ENCODE measurements around the gene MYO1C.
"Not testable (repeated sequence)": the region's sequence is repeated elsewhere in the genome, so short reads cannot be mapped to it uniquely, and the experiment has no call there.

MYO1C gene

DNA sequence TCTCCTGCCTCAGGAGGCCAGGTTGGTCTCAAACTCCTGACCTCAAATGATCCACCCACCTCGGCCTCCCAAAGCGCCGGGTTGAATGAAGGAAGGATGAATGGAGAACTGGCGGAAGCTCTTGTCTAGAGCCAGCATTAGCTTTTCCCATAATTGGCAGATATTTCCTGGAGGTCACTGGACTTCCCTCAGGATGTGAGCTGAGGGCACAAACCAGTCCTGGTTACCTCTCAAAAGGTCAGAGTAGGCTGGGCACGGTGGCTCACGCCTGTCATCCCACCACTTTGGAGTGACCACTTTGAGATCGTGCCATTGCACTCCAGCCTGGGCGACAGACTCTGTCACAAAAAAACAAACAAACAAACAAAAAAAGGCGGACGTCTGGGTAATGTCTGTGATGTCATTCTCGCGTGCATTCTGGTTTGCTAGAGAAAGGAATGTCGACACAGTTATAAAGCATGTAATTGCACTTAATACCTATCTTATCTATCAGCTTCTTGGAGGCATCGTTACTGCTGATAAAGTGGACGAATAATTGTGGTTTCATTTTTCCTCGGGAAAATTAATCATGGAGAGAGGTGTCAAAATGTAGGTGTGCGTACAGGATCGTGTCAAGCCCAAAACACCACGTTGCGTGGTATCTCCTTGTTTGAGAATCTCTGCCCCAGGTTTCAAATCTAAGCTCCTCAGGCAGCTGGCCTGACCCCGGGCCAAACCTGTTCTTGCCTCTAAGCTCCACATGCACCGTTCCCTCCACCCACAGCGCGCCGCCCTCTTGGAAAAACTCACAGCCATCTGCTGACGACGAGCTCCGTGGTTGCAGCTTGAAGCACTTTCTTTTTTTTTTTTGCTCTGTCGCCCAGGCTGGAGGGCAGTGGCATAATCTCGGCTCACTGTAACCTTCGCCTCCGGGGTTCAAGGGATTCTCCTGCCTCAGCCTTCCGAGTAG, 30.0 kb downstream of the MYO1C start:
- DNase-seq (ENCODE audit: low read depth in 2 of 2) = no peak

DNA sequence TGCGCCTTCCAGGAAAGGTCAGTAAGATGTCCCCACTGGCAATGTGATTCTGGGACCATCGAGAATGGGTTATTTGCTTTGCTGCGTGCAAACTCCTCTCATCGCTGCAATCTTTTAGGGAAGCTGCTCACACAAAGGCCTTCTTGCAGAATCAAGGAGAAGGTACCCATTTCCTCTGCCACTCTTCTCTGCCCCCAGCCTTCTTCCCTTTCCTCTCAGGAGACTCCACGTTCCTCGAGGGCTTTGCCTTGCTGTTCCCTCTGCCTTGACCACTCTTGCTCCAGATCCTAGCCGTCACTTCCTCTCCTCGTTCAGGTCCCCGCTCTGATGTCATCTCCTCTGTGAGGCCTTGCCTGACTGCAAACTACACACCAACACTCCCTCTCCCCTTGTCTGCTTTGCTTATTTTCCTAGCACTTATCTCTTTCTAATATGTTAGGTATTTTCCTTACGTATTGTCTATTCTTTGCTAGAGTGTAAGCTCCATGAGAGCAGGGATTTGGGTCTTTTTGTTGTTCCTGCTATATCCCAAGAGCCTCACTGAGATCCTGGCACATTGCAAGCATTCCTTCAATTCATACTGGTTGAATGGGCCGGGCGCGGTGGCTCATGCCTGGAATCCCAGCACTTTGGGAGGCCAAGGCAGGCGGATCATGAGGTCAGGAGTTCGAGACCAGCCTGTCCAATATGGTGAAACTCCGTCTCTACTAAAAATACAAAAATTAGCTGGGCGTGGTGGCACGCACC, 31.1 kb downstream of the MYO1C start:
- no peak for DNase-seq (ENCODE audit: low read depth in 2 of 2)

DNA sequence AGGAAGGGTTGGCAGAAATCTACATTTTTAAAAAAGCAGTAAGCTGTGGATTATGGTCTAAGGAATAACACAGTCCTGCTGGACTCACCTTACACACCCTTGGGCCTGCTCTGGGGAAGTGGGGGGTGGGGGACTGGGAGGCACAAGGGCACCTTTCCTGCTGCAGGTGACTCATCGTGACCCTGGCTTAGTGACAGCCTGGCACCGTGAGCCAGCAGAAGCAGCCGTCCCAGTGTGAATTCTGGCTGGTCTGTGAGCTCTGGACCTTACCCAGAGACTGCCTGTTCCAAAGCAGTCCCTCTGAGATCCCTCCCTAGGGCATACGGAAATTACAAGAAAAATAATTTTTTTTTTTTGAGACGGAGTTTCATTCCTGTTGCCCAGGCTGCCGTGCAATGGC, 32.3 kb downstream of the MYO1C start:
- DNase-seq (ENCODE audit: low read depth in 2 of 2) = no peak

DNA sequence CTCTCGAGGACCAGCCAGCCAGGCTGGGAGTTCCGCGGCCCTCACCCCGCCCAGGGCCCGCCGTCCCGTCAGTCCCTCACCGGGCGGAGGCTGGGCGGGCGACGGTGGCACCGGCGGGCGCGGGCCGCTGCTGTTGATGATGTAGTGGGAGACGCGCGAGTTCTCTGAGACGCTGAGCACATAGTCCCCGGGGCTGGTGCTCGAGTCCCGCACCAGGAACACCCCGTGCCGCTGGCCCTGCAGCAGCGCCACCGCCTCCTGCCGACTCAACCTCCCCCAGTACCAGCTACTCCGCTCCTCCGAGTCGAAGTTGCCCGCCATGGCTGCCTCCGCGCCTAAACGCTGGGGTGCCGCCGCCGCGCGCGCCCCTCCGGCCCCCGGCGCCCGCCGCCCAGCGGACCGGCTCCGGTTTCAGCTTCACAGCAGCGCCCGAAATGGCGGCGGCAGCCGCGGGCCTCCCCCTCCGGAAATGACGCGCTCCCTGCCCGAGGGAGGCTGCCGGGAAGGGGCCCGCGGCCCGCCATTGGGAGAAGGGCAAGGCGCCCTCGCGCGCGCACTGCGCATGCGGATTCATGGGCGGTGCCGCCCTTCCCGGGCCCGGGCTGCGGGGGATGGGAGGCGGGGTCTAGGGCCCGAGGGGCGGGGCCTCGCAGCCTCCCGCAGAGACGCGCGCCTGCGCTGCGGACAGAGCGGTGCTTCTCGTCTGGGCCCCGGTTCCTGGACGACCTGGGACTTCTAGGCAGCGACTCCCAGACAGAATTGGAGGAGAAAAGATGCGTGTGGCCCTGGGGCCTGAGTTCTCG, 36.5 kb downstream of the MYO1C start, which contains the start of gene CRK:
CRK (minus strand) TSS at position 436 of the 803 bp plus-strand sequence; CDS start at position 321, 115 bp downstream.
- DNase-seq (ENCODE audit: low read depth in 2 of 2) = peak; percentile 97 to 98

DNA sequence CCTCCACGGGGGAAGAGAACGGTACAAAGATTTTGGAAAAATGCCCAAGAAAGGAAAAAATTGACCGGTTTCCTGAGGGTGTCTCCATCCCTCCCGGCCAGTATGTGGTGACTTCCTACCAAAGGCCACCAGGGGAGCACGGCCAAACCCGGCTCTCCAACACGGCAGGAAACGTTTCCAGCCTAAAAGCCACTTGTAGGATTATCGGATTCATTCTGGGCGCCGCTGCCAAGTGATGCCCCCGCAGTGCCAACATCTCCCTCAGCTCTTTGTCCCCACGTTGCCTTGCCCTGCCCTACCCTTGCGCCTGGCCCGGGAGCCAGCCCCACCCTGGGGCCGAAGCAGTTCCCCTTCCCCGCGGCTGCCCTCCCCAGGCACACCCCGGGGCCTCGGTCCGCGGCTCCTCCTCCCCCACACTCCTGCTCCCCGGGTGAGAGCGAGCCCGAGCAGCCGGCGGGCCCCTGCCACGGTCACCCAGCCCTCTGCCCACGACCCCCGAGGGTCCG, 37.1 kb downstream of the MYO1C start:
- DNase-seq (ENCODE audit: low read depth in 2 of 2) = peak; percentile 26 to 37

DNA sequence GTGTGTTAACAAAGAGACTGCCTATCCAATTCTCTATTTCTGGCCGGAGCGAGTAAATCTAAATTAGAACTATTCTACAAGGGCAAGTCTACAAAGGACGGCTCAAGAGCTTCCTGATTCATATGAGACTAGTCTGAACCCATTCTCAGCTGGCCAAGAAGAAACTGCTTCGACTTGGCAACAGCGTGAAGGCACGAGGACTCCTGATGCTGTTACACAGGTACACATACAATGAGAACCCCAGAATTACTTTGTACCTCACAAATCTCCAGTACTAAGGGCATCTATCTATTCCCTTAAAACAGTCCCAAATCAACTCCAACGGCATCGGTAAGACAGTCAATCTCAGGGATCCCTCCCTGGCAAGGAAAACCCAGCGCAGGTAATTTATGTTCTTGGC, 37.9 kb downstream of the MYO1C start:
- no peak for DNase-seq (ENCODE audit: low read depth in 2 of 2)

DNA sequence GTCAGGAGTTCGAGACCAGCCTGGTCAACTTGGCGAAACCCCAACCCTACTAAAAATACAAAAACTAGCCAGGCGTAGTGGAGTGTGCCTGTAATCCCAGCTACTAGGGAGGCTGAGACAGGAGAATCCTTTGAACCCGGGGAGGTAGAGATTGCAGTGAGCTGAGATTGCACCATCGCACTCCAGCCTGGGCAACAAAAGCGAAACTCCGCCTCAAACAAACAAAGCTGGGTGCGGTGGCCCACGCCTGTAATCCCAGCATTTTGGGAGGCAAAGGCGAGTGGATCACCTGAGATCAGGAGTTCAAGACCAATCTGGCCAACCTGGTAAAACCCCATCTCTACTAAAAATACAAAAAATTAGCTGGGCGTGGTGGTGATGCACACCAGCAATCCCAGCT, 38.8 kb downstream of the MYO1C start:
- not testable (repeated sequence) for DNase-seq (ENCODE audit: low read depth in 2 of 2)

DNA sequence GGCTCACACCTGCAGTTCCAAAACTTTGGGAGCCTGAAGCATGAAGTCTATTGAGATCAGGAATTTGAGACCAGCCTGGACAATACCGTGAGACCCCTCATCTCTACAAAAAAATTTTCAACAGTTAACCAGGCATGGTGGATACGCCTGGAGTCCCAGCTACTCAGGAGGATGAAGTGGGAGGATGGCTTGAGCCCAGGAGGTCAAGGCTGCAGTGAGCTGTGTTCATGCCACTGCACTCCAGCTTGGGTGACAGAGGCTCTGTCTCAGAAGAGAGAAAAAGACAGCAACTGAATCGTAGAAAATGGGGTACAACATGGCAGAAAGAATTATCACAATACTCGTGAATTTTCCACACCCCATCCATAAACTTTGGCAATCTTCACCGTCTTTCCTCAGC, 39.6 kb downstream of the MYO1C start:
- DNase-seq (ENCODE audit: low read depth in 2 of 2) = no peak

DNA sequence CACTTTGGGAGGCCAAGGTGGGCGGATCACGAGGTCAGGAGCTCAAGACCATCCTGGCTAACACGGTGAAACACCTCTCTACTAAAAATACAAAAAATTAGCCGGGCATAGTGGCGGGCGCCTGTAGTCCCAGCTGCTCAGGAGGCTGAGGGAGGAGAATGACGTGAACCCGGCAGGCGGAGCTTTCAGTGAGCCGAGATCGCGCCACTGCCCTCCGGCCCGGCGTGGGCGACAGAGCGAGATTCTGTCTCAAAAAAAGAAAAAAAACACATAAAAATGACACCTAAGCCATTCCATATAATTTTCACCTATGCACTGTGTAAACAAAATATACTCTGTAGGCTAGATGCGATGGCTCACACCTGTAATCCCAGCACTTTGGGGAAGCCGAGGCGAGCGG, 42.2 kb downstream of the MYO1C start:
- not testable (repeated sequence) for DNase-seq (ENCODE audit: low read depth in 2 of 2)

DNA sequence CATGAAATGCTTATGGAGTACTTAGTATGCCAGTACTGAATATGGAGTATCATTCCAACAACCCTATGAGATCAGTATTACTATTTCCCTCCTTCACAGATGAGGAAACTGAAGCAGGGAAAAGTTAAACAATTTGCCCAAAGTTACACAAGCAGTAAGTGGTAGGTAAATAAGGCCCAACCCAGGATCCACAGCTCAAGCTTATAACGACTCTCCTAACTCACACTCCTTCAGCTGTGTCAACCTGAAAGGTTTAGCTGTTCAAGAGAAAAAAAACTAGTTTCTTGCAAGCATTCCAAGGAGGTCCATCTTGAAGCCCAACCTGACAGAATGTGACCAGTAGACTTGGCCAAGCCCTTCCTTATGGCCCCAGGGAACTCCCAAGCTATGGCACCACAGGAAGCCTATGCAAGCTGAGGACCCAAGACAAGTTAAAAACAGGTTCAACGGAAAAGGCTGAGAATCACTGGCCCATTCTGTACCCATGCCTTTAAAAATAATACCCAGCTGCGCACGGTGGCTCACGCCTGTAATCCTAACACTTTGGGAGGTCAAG, 43.0 kb downstream of the MYO1C start:
- DNase-seq (ENCODE audit: low read depth in 2 of 2) = no peak

DNA sequence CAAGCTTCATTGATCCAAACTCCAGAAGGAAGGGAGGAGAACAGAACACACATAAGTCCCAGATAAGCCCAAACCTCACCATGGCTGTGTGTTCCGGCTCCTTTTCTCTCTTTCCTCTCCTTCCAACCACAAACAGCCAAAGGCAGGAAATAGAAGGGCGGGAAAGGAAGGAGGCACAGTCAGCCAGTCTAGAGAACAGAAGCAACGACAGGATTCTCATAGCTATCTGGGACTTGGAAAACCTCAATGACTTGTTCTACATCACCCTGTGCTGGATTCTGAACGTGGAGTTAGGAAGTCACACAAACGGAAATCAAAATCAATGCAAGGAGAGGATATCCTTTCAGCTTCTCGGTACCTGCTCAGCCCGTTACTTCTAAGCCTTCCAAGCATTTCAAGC, 45.4 kb downstream of the MYO1C start:
- no peak for DNase-seq (ENCODE audit: low read depth in 2 of 2)

DNA sequence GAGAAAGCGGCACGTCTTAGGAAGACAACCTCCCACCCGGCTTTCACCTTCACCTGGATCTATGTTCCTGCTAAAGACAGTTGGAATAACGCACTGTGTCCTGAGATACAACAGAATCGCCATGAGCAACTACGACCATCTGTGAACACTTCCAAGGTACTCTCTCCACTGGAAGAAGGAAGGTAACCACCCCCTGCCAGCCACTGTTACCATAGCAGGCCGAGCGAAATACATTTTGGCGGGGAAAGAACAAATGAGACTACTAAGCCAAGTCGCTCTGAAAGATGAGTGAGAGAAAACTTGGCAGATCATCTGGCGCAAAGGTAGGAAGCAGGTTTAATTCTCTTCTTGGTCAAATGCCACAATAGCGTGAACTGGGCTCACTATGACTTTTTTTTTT, 46.3 kb downstream of the MYO1C start:
- no peak for DNase-seq (ENCODE audit: low read depth in 2 of 2)

DNA sequence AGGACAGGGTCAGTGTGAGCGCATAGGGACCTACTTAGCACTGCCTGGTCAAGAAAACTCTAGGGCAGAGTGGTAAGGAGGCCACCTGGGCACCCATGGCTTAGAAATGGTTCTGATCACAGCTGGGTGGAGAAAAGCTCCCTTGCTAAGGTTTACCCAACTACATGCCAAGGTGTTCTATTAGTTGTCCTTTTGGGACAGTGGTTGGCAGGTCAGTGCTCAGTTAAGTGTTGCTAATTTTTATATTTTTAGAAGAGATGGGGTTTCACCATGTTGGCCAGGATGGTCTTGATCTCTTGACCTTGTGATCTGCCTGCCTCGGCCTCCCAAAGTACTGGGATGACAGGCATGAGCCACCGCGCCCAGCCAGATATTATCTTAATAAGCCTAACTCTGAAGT, 46.8 kb downstream of the MYO1C start:
- not testable (repeated sequence) for DNase-seq (ENCODE audit: low read depth in 2 of 2)

DNA sequence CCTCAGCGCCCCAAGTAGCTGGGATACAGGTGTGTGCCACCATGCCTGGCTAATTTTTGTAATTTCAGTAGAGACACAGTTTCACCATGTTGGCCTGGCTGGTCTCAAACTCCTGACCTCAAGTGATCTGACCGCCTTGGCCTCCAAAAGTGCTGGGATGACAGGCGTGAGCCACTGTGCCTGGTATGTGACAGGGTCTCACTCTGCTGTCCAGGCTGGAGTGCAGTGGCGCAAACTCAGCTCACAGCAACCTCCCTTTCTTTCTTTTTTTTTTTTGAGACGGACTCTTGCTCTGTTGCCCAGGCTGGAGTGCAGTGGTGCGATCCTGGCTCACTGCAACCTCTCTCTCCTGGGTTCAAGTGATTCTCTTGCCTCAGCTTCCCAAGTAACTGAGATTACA, 49.8 kb downstream of the MYO1C start:
- not testable (repeated sequence) for DNase-seq (ENCODE audit: low read depth in 2 of 2)

DNA sequence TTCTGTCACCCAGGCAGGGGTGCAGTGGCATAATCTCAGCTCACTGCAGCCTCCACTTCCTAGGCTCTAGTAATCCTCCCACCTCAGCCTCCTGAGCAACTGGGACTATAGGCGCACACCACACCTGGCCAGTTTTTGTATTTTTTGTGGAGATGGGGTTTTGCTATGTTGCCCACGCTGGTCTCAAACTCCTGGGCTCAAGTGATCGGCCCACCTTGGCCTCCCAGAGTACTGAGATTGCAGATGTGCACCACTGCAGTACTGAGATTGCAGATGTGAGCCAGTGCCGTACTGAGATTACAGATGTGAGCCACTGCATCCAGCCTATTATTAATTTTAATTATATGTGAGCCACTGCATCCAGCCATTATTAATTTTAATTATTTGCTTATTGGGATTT, 50.3 kb downstream of the MYO1C start:
- no peak for DNase-seq (ENCODE audit: low read depth in 2 of 2)

DNA sequence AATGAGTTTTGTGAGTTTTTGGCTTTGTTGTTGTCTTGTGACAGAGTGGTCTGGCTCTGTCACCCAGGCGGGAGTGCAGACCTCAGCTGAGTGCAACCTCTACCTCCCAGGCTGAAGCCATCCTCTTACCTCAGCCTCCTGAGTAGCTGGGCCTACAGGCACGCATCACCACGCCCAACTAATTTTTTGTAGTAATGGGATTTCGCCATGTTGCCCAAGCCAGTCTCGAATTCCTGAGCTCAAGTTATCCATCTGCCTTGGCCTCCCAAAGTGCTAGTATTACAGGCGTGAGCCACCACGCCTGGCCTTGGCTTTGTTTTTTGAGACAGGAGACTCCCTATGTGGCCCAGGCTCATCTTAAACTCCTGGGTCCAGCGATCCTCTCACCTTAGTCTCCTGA, 51.6 kb downstream of the MYO1C start:
- no peak for DNase-seq (ENCODE audit: low read depth in 2 of 2)

DNA sequence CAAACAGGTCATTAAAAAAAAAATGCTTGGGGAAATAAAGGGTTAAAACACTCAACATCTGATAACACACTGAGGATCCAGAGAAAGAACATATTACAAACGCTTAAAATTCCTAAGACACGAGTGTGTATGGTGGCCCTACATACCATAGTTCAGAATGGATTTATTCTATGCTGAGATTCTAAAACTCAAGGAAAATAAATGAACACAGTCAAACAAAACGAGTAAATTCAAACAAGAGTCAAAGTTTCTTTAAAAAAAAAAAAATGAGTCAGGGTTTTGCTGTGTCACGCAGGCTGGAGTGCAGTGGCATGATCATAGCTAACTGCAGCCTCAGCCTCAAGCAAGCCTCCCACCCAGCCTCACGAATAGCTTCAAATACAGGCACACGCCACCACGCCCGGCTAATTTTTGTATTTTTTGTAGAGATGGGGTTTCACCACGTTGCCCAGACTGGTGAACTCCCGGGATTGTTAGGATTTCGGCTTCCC, 53.8 kb downstream of the MYO1C start:
- DNase-seq (ENCODE audit: low read depth in 2 of 2) = no peak

DNA sequence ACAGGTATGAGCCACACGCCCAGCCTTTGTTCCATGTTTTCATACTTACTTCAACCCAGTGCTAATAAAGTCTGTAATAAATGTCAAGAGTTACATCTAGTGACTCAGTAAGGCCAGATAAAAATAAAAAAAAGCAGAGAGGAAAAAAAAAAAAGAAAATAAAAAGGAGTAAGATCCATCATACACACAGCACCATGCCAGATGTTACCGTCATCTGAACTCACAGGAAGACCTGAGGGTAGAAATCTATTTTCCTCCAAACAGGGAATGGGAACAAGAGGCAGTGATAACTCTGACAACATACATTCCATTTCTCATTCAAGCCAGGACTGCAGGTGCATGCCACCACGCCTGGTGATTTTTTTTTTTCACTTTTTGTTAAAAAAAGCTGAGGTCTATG, 57.2 kb downstream of the MYO1C start:
- no peak for DNase-seq (ENCODE audit: low read depth in 2 of 2)

DNA sequence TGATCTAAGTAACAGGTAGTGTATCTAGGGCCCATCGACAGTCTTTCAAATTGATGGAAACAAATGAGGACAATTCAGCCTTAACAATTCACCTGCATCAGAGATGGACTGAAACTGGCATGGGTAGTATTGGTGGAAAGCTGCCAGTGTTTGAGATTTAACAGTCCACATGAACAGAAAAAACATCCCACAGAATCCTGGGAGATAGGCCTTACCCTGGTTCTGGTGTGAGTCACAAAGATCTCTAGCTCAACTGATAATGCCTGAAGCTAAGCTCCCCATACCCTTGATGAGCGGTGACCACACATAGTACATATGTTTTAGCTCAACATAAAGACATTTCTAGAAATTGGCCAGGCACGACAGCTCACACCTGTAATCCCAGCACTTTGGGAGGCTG, 58.3 kb downstream of the MYO1C start:
- no peak for DNase-seq (ENCODE audit: low read depth in 2 of 2)

DNA sequence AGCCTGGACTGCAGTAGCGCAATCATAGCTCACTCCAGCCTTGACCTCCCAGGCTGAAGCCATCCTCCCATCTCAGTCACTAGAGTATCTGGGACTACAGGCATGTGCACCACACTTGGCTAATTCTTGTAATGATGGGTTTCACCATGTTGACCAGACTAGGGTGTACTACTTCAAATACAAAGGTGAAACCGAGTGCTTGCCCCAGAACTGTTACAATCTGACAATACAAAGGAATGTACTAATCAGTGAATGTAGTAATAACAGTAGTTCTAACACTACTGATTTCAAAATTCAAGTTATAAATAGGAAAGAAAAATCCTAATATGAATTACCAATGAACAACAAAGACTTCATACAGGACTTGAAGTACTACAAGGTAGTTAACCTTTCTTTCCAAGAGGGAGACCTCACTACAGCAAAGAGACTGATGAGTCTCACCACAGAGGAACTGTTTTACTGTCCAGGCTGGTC, 60.8 kb downstream of the MYO1C start:
- DNase-seq (ENCODE audit: low read depth in 2 of 2) = no peak

DNA sequence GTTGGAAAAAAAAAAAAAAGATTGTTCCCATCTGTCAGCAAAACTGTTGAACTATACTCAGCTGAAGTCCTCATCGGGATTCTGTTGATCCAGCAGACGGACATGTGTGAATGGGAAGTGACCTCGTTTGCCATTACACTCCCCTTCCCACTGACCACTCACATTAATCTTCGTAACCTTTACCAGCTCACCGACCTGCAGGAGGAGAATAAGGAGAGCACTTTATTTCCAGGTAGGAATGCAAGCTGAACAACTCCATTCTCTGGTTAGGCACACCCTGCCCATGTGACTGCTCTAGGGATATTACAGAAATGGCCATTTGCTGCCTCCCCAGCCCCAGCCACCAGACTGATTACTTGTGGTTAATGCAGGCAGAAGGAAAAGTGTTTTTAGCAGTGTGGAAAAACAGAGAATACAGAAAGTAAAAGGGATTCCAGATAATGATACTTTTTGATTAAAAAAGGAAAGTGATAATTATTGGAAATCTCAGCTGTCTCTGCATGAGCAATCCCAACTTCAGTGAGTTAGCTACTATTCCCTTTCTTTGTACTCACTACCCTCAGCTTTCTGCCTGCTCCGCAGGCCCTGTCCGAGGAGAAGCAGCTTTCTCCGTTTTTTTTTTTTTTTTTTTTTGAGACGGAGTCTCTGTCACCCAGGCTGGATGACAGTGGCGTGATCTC, 68.9 kb downstream of the MYO1C start:
- DNase-seq (ENCODE audit: low read depth in 2 of 2) = no peak

Measured in stimulated activated CD4-positive, alpha-beta T cell treated with anti-CD3 and anti-CD28 coated beads, Interleukin-4, amount 100 ng/mL, for 48 hours (primary cell).